ENCODE measurements around the gene RASD2. TPM values are rescaled to one million over a fixed set of nuclear protein-coding genes. Genes with fewer than 3 reads are reported as not detected.
A peak's percentile ranks its signal among the peaks of the same experiment; 100 is the strongest.

The RASD2 gene
- total RNA-seq, 1 donor from 2014 or later, result 0.24 TPM

- no peaks in the 10 kb centered on the region for H3K4me1 Mint-ChIP-seq (ENCODE audit: unreplicated experiment)
- no peak overlapping the region for H3K27ac Mint-ChIP-seq
- TF ChIP-seq CTCF (conservative IDR thresholded peaks at IDR 0.05), result no peak
- H3K9me3 Mint-ChIP-seq, result peaks cover 6% of the 10 kb centered on the region
- no peak for DNase-seq (ENCODE audit: extremely low spot score, unreplicated experiment)
- H3K4me3 Mint-ChIP-seq, result no peak overlapping the region
- peaks cover 19% of the 10 kb centered on the region for H3K27me3 Mint-ChIP-seq
- no peaks in the 10 kb centered on the region for H3K36me3 Mint-ChIP-seq
Measured at GRCh38 chr22:35533365-35534029, 7.1 kb upstream of the RASD2 start.

GRCh38 chr22:35534091-35534490 is 6.5 kb upstream of the RASD2 start:
- H3K4me1 Mint-ChIP-seq (ENCODE audit: unreplicated experiment), result no peaks in the 10 kb centered on the region
- H3K9me3 Mint-ChIP-seq, result peaks cover 6% of the 10 kb centered on the region
- no peak for TF ChIP-seq CTCF (conservative IDR thresholded peaks at IDR 0.05)
- peaks cover 25% of the 10 kb centered on the region for H3K27me3 Mint-ChIP-seq
- H3K36me3 Mint-ChIP-seq, result no peaks in the 10 kb centered on the region
- H3K4me3 Mint-ChIP-seq, result no peak overlapping the region
- DNase-seq (ENCODE audit: extremely low spot score, unreplicated experiment), result no peak
- no peak overlapping the region for H3K27ac Mint-ChIP-seq

GRCh38 chr22:35537232-35537631 is 3.4 kb upstream of the RASD2 start:
- H3K36me3 Mint-ChIP-seq, result no peaks in the 10 kb centered on the region
- H3K4me3 Mint-ChIP-seq, result peak overlapping the region; percentile 27
- H3K4me1 Mint-ChIP-seq (ENCODE audit: unreplicated experiment), result peaks cover 4% of the 10 kb centered on the region
- no peak for DNase-seq (ENCODE audit: extremely low spot score, unreplicated experiment)
- peaks cover 41% of the 10 kb centered on the region for H3K27me3 Mint-ChIP-seq
- no peak overlapping the region for H3K27ac Mint-ChIP-seq
- H3K9me3 Mint-ChIP-seq, result no peaks in the 10 kb centered on the region
- no peak for TF ChIP-seq CTCF (conservative IDR thresholded peaks at IDR 0.05)

- Mint-ChIP-seq H3K4me3 (peak overlapping the region; percentile 72), H3K36me3 (no peaks in the 10 kb centered on the region), H3K9me3 (no peaks in the 10 kb centered on the region), H3K27ac (no peak overlapping the region), H3K27me3 (peaks cover 58% of the 10 kb centered on the region), H3K4me1 (ENCODE audit: unreplicated experiment) (peaks cover 4% of the 10 kb centered on the region)
- no peak for DNase-seq (ENCODE audit: extremely low spot score, unreplicated experiment)
- TF ChIP-seq CTCF (conservative IDR thresholded peaks at IDR 0.05), result peak; percentile 74
Measured at GRCh38 chr22:35538801-35539321, 1.8 kb upstream of the RASD2 start.

- Mint-ChIP-seq H3K27me3 (peaks cover 62% of the 10 kb centered on the region), H3K27ac (no peak overlapping the region), H3K4me1 (ENCODE audit: unreplicated experiment) (peaks cover 4% of the 10 kb centered on the region), H3K36me3 (no peaks in the 10 kb centered on the region), H3K4me3 (peak overlapping the region; percentile 75), H3K9me3 (no peaks in the 10 kb centered on the region)
- no peak for DNase-seq (ENCODE audit: extremely low spot score, unreplicated experiment)
- TF ChIP-seq CTCF (conservative IDR thresholded peaks at IDR 0.05), result no peak
Measured at GRCh38 chr22:35539487-35539886, 1.1 kb upstream of the RASD2 start.

Data from type B pancreatic cell (in vitro differentiated cells).